HG03442 (cell line): ENCODE results near the gene DOCK9.

ENCODE experiments used
- ATAC-seq: cut with Tn5 transposase; IDR thresholded peaks from one replicate; pipeline ENCODE4 v1.9.1; 2021; ENCODE audit warnings: mild to moderate bottlenecking, moderate library complexity; ENCODE audit not compliant: unreplicated experiment

DOCK9 gene

DNA sequence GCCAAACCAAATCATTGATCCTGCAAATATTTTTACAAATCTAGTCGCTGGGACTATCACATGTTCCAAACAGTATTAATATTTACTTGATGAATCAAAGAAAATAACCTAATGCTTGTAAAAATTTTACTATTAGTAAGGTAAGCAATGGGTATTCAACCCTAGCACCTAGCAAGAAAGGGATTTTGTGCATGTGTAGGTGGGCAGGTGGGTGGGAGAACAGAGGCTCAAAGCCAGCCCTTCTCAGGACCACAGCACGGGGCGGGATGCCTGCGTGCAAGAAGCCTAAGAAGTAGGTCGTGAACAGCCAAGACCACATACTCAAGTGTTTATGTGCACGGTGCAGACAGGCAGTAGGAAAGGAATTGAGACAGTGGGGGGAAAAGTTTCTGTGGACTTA lies 26.6 kb downstream of the DOCK9 start:
- no peak for ATAC-seq

DNA sequence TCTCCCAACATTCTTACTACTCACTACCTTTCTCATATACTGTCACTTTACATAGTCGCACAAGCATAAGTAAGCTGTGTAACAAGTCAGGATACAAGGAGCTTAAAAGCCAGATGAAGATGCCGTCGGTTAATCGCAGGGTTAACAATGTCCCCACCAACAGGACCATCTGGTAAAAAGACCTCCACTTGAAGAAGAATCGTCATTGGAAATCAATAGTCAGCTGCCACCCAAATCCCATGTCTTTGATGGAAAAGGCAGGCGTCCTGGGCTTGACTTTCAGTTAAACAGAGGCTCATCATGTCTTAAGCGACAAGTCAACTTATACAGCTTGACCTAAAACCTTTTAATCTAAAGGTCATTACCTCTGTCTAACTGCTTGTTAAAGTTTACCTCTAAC lies 27.2 kb downstream of the DOCK9 start:
- ATAC-seq, result no peak

DNA sequence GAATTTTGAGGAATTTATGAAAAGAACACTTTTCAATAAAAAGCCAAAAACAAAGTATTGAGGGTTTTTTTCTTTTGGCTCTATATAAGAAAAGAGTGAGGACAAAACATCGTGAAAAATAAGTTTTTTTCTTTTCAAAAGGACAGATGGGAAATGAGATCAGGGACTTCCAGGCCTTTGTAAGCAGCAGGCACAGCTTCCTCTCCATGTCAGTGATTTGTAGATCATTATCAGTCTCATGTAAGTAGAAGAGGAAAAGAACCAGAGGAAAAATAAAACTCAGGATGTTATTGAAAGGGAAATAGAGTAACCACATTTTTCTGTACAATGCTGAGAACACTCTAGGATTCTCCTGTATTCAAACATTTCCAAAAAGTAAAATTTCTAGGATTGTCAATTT lies 29.9 kb downstream of the DOCK9 start:
- ATAC-seq, result no peak

DNA sequence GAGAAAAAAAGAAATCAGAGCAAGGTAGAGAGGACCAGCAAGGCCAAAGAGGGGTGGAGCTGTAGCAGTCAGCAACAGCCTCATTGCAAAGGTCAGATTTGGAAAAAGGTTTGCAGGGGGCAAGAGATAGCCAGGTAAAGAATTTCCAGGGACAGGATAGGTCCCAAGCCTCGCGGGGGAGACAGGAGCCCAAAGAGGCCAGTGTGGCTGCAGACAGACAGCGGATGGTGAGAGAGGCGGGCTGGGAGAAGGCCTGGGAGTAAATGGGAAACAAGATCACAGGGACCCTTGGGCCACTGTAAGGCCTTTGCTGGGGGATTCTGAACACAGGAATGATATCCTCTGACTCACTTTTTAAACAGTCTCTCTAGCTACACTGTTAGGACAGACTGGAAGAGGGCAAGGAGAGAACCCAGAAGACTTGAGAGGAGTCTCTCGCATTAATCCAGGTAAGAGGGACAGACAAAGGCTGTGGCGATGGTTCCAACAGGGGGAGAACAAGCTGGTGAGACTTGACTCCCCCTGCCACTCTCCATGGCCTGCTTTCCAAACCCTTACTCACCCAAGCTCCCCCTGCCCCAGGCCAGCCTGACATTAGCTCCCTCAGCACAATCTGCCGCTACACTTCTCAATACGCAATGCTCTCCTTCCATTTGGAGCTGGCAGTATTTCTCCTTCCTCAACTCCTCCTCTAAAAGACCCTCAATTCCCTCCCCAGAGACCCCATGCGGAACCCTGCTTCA lies 31.8 kb downstream of the DOCK9 start:
- no peak for ATAC-seq

DNA sequence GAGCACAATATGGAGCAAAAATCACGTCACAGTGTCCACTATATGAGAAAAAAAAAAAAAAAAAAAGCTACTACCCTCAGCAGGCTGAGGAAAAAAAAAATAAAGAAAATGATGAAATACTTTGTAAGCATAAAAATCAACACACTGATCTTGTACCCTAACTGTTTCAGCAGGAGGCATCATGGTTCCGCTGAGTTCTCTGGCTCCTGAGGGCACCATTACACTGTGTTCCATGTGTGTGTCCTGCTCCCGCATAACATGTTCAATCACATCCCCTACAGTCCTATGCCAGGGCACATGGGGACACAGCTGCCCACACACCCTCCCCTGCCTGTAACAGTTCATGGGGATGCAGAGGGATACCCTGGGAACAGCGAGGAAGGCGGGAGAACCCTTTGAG lies 33.5 kb downstream of the DOCK9 start:
- no peak for ATAC-seq

DNA sequence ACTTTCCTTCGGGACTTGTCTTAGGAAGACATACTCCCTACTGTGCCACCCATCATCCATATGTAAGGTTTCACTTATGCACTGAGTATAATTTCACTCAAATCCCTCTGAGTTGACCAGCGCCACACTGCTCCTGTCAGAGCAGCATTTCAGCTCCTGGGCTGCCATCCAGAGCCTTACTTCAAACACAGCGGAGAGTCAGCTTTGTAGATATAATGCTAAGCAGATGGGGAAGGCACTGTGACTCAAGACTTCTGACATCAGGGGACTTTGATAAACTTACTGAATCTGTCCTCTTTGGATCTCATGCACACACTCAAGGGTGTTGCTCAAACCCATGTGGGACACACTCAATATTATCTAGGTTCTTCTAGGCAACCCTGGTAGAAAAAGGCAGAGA lies 34.9 kb downstream of the DOCK9 start:
- ATAC-seq, result no peak

DNA sequence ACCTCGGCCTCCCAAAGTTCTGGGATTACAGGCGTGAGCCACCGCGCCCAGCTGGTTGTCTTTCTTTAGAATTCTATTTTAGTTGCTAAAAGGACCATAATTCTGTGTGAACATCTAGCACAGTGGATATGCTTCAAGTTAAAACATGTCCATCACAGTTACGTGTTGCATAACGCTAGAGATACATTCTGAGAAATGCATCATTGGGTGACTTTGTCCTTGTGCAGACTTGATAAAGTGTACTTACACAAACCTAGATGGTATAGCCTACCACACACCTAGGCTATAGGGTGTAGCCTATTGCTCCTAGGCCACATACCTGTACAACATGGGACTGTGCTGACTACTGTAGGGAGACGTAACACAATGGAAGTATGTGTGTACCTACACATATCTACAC lies 35.4 kb downstream of the DOCK9 start:
- ATAC-seq, result no peak

DNA sequence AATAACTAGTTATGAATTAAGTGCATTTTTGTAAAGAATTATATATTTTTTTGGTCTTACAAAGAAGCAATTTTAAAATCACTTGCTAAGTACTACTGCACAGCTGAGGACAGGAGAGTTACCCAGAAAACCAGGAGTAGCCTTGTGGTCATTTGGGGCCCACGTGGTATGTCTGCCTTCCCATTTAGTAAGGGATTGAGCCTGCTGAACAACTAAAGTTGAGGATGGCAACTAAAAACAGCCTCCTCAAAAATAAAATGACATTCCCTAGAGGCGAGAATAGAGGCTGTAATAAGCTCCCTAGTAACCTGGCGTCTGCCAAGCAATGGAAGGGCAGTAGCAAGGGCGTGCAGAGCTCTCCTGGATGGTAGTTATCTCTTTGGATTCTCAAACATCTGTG lies 36.3 kb downstream of the DOCK9 start:
- ATAC-seq, result no peak

DNA sequence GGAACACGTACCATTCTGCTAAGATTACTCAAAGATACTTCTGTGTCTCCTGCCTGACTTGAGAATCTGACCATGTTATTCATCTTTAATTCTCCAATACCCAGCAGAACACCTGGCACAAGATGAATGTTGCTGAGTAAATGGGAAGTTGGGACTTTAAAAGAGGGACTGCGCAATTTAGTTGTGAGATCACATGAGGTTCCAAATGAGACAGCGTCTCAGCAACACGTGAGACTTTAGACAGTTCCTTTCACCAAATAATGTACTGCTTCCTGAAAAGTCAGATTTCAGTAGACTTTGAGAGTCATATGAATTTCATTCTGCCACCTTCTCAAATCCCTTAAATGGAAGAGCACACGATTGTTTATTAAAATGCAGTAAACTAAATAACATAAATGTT lies 36.7 kb downstream of the DOCK9 start:
- no peak for ATAC-seq

DNA sequence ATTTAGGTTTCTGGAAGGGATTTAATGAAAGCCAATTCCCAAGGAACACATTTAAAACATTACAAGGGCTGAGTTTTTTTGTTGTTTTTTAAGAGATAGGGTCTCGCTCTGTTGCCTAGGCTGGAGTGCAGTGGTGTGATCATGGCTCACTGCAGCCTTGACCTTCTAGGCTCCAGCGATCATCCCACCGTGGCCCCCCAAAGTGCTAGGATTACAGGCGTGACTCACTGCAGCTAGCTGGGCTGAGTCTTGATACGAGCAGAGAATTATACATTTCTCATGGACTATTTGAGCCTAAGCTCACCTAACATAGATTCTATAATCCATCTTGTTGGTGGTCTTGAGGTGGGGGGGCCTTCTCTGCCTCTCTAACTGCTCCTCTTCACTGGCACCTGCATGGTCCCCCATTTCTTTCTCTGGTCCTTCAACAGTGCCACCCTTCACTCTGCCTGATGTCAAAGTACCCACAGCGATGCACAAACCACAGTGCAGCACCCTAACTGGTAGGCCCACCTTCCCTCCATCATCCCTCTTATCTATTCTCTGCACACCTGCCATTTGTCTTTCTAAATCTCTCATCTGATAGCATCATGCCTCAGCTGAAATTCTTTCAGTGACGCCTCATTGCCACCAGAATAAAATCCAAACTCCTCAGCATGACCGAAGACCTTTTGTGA lies 37.4 kb downstream of the DOCK9 start:
- ATAC-seq, result no peak

DNA sequence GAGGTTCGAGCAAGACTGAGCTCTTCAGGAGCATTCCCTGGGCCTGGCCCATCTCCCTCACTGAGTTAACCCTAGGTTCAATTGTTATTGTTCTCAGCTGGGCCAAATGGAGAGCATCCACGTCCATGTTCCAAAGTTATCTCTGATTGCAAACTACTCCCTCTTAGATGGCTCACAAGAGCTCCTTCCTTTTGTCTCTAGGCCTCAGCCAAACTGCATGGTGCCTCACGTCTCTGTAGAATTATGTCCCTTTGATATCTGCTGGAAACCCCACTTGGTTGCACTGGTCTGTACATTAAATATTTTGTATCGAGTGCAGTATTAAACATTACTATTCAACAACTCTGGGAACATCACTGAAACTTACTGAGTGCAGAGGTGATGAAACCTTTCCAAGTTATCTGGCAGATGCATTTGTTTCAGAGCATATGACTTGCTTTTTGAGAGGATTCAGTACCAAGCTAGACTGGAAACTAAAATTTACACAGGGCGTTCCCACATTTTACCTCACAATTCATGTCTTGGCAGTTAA lies 38.1 kb downstream of the DOCK9 start:
- ATAC-seq, result no peak

DNA sequence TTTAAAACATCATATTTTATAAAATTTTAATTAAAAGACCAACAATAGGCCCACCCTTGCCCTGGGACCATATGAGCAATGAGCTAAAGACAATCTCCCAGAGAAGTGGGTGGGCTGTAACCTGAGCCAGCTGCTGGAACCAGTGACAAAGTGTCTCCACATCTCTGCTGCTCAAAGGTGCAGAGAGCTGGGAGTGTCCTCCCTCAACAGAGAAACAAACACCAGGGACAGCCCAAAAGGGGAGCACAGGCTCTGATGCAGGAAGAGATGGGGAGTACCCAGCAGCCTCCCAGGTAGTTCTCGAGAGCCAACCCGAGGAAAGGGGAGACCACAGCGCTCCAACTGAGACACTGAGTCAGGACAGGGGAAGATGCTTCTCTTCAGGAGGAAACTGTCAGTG lies 39.1 kb downstream of the DOCK9 start:
- no peak for ATAC-seq

DNA sequence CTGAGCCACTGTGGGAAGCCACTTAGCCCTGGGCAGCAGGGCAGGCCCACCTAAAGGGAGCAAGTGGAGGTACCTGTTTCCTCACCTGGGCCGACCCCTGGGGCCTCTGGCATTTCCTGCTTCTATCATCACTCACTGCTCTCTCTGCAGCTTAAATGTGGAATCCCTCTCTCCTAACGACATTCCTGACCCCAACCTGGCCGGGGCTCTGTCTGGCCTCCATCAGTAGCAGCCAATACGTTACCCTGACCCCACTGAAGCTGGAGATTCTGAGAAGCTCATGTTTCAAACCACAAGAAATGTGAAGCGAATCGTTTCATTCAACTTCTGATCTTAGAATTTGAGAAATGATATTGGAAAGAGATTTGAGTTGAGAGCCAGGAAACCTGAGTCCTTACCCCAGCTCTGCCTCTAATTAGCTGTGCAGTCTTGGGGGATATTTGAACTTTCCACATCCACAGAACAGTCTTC lies 39.9 kb downstream of the DOCK9 start:
- ATAC-seq, result no peak

DNA sequence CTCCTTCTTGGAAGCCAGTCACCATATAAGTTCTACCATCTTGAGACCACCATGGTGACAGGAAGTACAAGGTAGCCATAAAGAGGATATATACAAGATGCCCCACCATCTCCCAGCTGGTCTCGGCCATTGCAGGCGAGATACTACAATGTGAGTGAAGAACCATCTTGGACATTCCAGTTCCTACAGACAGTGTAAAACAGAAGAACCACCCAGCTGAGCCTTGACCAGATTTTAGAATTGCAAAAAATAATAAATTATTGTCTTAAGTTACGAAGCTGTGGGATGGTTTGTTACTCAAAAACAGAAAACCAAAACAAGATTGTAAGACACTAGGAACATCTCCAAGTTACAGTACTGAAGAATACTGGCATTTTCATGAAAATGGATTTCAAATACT lies 43.6 kb downstream of the DOCK9 start:
- no peak for ATAC-seq

DNA sequence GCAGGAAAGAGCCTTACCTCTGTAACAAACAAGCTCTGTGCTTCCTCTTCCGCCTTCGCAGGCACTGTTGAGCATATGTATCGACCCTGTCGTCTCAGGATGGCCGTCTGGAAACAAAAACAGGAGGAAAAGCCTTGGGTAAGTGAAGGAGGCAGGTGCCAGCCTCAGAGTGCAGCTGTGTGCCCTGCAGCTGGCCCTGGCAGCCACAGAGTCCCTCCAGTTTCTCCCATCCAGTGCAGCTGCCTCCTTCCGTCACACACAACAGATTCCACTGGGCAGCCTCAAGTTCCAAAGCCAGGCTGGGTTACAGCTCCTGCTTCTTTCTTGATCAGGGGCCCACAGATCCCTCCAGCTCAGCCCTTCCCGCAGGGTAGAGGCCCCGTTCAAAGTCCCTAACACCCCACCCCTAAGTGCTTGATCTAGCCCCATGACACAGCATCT lies 47.7 kb downstream of the DOCK9 start:
- no peak for ATAC-seq

DNA sequence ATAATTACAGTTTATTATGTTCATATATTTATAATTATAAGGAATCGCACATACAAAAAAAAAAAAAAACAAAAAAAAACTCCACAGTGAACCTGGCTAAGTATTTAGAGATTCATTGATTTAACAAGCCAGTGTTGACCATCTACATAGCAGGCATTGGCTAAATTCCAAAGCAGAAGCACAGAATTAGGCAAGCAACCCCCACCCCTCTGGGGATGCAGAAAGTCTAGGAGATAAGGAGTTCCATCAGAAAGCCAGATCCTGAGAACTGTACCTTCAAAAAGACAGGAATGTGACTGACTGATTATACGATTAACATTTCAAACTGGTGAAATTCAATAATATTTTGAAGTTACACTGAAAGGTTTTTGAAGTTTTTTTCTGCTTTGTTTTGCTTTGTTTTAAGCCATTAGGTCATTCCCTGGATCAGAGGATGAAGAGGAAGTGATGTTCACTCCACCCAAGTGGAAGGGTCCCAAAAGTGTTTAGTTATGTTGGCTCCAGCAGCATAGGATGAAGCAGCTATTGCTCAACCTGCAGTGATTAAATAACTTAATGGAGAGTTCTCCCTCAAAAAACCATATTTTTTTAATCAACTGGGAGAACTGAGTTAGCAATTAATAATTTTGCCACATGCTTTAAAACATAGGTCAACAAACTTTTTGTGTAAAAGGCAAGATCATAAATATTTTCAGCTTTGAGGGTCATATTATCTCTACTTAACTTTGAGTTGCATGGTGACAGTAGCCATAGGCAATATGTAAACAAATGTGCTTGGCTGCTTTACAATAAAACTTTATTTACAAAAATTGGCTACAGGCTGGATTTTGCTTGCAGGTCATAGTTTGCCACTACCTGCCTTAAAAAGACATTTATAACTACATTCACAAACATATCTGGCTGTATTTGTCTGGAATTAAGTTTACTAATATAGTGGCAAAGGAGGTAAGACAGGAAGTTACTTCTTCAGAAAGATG lies 49.6 kb downstream of the DOCK9 start:
- no peak for ATAC-seq

DNA sequence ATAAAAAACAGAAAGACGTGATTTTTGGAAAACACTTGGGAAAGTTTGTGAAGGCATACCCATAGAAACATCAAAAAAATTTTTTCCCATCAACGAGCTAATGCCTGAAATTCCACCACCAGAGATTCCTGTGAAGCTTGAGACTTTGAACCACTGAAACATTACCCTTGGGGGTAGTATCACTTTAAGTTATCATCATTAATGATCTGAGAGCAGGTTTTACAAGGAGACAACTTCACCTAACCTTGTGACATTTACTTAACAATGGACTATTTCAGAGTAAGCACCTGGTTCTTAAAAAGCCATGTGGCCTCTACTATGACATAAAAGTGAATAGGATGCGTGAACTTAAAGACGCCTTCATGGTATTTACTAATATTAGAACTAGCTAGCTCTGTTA lies 51.9 kb downstream of the DOCK9 start:
- no peak for ATAC-seq

DNA sequence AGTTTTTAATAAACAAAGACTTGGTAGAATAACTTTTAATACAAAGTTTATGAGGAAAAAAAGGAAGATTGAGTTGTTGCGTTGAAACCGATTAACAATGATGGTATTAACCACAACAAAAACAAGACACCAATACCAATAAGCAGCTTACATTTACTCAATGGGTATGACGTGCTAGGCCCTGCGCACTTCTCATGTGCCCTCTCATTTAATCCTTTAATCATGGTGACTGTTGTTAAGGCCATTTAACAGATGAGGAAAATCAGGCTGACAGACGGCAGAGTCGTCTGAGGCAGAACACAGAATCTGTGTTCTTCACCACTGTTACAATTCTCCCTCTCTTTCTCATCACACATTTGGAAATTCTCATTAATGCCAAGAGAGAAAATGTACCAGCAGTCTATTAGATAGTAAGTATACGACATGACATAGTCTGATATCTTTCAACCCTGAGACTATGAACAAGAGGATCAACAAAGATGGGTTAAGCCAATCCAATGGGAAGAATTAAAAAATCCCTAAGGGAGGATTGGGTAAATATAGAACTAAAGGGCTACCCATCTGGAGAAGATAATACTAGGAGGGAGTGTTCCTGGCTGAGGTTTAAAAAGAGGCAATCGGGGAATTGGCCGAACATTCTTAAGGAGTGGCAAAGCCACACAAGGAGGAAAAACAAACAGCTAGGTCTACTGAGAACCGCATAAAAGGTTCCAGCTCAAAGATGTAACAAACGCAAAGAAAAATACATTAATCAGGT lies 54.0 kb downstream of the DOCK9 start:
- no peak for ATAC-seq

DNA sequence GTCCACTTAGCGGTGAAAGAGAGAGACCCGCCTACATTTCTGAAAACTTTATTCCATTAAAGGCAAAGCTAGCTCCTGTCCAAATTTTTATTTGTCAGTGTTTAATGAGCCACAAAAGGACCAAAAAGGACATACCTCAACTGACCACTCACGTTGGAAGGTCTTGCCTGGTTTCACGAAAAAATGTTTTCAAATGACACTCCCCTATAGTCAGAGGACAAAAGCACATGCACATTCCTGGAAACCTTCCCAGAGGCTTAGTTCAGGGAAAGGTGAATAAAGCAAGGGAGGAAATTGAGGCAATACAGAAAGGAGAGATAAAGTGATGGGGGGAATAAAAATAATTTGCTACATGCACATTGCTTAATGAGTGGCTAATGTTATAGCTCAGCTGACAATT lies 55.6 kb downstream of the DOCK9 start:
- no peak for ATAC-seq

DNA sequence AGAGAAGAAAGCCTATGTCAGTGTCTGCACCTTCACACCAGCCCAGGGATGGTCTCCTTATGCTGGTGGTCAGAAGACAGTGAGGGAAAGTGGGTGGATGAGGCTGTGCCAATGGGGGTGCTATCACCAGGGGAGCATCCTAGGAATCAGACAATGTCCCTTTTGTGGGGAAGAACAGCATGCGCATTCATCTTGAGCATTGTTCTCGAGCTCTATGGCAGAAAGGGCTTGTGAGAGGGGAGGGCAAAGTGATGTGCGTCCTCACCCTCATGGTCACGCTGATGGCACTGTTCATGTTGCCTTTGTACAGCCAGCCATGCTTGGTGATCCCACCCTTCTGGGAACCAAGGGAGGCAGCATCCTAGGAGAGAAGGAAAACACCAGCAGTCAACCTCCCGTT lies 56.1 kb downstream of the DOCK9 start:
- no peak for ATAC-seq
